Activated CD8-positive, alpha-beta T cell treated with anti-CD3 and anti-CD28 coated beads, Interleukin-2, amount 10 ng/mL, durations not matched to agents 7 days and 5 days (primary cell): ENCODE results near the gene ST6GALNAC3. TPM values are rescaled to one million over a fixed set of nuclear protein-coding genes. Genes with fewer than 3 reads are reported as not detected.

Source experiments
- ATAC-seq: fragments of 150-1000 bp; cut with Tn5 transposase; one replicate; pipeline ENCODE4 v1.10.0; 2021; ENCODE audit warnings: moderate library complexity
- CTCF ChIA-PET: fragments of 350-600 bp; sonication (Branson Sonifier 250); formaldehyde crosslinking; loops from one replicate; lab custom pipeline; 2021; ENCODE audit warnings: antibody characterized with exemption; lab: Charles Lee
- POLR2A ChIA-PET: fragments of 350-600 bp; sonication (Branson Sonifier 250); formaldehyde crosslinking; loops from one replicate; lab custom pipeline; 2021; ENCODE audit warnings: antibody characterized with exemption; lab: Charles Lee
- DNase-seq: peaks from one replicate; pipeline ENCODE4 v3.0.0-alpha.2; 2020
- H3K27ac Mint-ChIP-seq: one replicate; pipeline ENCODE4 v1.8.0; 2021; ENCODE audit warnings: mild to moderate bottlenecking, mixed read lengths
- H3K27me3 Mint-ChIP-seq: one replicate; pipeline ENCODE4 v1.8.0; 2021; ENCODE audit warnings: low read depth, mixed read lengths
- H3K36me3 Mint-ChIP-seq: one replicate; pipeline ENCODE4 v1.8.0; 2021; ENCODE audit warnings: low read depth, mixed read lengths
- H3K4me1 Mint-ChIP-seq: one replicate; pipeline ENCODE4 v1.8.0; 2021; ENCODE audit warnings: low read depth, mixed read lengths
- H3K4me3 Mint-ChIP-seq: one replicate; pipeline ENCODE4 v1.8.0; 2021; ENCODE audit warnings: mild to moderate bottlenecking, mixed read lengths
- H3K9me3 Mint-ChIP-seq: one replicate; pipeline ENCODE4 v1.8.0; 2022; ENCODE audit warnings: mixed read lengths; ENCODE audit not compliant: insufficient read depth
- total RNA-seq, 2 experiments: library from RNA; stranded (reverse); gene quantifications; one replicate each; pipeline ENCODE4 v1.2.3, GENCODE V29; 2021

The ST6GALNAC3 gene
- under 1 TPM in 1 of 2 experiments, not detected in 1; 0.50 TPM for total RNA-seq

DNA sequence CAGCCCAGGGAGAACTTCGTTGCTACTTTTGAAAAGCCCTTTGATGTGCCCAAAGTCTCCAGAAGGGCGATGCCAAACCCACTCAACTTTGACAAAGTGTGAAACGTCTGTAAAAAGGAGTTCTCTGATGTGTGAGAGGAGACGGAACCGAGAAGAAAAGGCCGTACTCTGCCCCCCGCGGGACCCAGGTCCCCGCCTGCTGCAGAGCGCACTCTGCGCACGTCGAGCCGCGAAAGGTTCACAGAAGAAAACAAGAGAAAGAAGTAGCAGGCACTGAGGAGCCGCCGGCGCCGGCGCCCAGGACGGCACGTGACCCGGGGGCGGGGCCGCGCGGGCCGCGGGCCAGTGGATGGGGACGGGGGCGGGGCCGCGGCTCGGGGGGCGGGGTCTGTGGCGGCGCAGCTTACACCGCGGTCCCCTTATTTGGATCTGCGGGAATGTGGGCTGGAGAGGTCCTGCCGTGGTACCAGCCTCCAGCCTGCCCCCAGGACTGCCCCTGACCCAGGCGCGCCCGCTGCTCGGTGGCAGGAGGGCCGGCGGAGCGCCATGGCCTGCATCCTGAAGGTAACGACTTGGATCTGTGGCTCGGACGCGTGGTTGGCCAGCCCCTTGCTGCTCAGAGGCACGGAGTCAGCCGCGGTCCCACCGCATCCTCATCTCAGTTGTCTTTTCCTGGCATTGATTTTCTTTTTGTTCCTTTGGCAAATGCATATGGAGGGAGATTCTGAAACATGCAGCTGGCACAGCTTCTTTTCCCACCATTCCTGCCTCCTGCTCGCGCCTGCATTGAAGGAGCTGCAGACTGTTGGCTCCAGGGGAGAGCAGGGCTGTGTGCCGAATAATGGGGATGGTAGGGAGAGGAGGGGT lies at the start of gene ST6GALNAC3:
ST6GALNAC3 (plus strand) TSS at position 426 of the 867 bp plus-strand sequence.
- POLR2A ChIA-PET = no interaction called here
- CTCF ChIA-PET = no interaction called here
- Mint-ChIP-seq H3K4me3 (peak within 1 kb of the TSS; percentile 80), H3K27me3 (peaks cover 14% of the 10 kb centered on the region), H3K27ac (peak within 1 kb of the TSS; percentile 41), H3K4me1 (peaks cover 14% of the 10 kb centered on the region), H3K9me3 (no peaks in the 10 kb centered on the region), H3K36me3 (no peaks in the 10 kb centered on the region)
- ATAC-seq = peak; percentile 97
- peak; percentile 77 for DNase-seq

DNA sequence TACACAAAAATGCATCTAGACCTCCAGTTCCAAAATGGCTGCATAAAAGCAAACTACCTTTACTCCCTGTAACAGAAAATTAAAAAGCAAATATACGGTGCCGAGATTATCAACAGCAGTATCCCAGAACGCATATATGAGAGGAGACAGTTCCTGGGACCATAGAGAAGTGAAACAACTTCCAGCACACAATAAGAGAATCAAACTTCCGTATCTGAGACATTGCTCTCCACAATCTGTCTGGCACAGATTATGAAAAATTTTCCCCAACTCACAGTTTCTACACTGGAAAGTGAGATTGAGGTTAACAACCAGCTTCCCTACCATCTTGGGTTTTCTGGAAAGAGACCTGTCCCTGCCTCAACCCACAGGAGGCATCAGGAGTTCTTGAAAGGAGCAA lies 47.2 kb upstream of the ST6GALNAC3 start:
- POLR2A ChIA-PET = no interaction called here

DNA sequence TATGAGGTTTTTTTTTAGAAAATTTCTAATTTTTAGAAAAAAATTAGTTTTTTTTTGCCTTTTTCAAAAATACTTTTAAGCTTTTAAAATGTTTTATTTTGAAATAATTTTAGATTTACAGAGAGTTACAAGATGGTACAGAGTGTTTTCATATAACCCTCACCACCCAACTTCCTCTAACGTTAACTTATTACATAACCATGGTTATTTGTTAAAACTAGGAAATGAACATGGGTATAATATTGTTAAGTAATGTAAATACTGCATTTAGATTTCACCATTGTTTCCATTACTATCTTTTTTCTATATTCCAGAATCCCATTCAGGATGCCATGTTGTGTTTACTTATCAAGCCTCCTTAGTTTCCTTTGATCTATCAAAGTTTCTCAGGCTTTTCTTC lies 45.2 kb upstream of the ST6GALNAC3 start:
- Mint-ChIP-seq H3K4me3 (no peak overlapping the region), H3K27ac (no peak overlapping the region), H3K4me1 (peaks cover 3% of the 10 kb centered on the region), H3K9me3 (no peaks in the 10 kb centered on the region), H3K27me3 (peaks cover 2% of the 10 kb centered on the region), H3K36me3 (no peaks in the 10 kb centered on the region)
- ChIA-PET POLR2A (no interaction called here), CTCF (no interaction called here)
- no peak for ATAC-seq
- DNase-seq = no peak

More for the DNA sequence above, 47.2 kb upstream of the ST6GALNAC3 start:
- no peak overlapping the region for H3K4me3 Mint-ChIP-seq
- H3K9me3 Mint-ChIP-seq = no peaks in the 10 kb centered on the region
- CTCF ChIA-PET = no interaction called here
- H3K27ac Mint-ChIP-seq = no peak overlapping the region
- DNase-seq = no peak
- ATAC-seq = no peak
- no peaks in the 10 kb centered on the region for H3K27me3 Mint-ChIP-seq
- H3K36me3 Mint-ChIP-seq = no peaks in the 10 kb centered on the region
- peaks cover 16% of the 10 kb centered on the region for H3K4me1 Mint-ChIP-seq

DNA sequence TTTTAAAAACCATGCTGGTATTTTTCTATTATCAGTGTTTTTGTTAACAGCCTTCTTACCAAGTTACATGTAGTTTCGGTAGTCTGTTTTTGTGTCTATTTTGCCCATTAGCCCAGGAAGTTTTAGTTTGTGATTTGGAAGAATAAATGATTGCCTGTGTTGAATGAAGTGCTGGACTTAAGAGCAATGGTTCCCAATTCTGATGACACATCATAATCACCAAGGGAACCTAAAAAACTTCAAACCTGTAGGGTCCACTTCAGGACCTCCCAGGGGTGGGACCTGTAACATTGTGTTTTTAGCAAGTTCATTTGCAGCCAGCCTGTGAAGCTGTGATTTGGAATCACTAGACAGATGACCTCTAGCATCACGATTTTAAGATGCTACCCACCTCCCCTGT lies 43.0 kb upstream of the ST6GALNAC3 start:
- Mint-ChIP-seq H3K9me3 (no peaks in the 10 kb centered on the region), H3K27me3 (peaks cover 4% of the 10 kb centered on the region), H3K27ac (no peak overlapping the region), H3K4me3 (no peak overlapping the region), H3K36me3 (no peaks in the 10 kb centered on the region), H3K4me1 (no peaks in the 10 kb centered on the region)
- ChIA-PET CTCF (no interaction called here), POLR2A (no interaction called here)
- ATAC-seq (no peak), DNase-seq (no peak)

DNA sequence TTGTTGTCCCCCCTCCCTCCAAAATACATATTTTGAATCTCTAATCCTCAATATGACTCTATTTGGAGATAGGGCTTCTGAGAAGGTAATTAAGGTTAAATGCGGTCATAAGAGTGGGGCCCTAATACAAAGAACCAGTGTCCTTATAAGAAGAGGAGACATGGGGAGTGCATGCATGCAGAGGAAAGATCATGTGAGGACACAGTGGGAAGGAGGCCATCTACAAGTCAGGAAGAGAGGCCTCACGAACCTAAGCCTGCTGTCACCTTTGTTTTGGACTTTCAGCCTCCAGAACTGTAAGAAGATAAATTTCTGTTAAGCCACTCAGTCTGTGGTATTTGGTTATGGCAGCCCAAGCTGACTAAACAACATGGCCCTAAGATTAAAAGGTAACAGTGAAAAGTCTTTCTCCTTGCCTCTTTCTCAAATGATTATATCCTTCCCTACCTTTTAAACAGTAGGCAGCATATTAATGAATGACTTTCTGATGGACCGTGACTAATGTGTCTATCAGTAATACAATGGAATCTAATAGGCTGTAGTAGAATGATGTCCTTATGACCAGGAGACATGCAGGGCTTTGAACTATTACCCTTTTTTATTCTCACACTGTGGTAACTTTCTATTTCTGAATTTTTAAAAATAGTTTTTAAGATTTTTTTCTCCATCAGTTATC lies 40.6 kb upstream of the ST6GALNAC3 start:
- DNase-seq (no peak), ATAC-seq (no peak)
- ChIA-PET POLR2A (no interaction called here), CTCF (no interaction called here)
- H3K27ac Mint-ChIP-seq = no peak overlapping the region
- H3K36me3 Mint-ChIP-seq = no peaks in the 10 kb centered on the region
- H3K9me3 Mint-ChIP-seq = no peaks in the 10 kb centered on the region
- peaks cover 11% of the 10 kb centered on the region for H3K27me3 Mint-ChIP-seq
- H3K4me3 Mint-ChIP-seq = no peak overlapping the region
- H3K4me1 Mint-ChIP-seq = no peaks in the 10 kb centered on the region

DNA sequence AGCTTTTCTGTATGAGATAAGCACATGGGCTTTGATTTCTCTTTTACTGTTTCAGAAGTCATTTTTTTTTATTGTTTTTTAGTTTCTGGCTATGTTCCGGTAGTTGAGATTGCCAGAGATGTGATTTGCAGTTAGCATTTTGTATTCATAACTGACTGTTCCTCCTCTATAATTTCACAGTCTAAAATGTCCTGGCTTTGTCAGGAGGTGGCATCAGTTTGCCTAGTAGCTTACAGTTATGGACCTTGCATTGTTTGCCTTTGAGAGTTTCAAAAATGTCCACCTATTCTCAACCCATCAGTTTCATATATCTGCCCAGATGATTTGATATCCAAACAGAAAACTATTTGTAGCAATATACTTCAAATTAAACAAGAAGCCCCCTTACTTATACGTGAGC lies 39.5 kb upstream of the ST6GALNAC3 start:
- no peaks in the 10 kb centered on the region for H3K9me3 Mint-ChIP-seq

DNA sequence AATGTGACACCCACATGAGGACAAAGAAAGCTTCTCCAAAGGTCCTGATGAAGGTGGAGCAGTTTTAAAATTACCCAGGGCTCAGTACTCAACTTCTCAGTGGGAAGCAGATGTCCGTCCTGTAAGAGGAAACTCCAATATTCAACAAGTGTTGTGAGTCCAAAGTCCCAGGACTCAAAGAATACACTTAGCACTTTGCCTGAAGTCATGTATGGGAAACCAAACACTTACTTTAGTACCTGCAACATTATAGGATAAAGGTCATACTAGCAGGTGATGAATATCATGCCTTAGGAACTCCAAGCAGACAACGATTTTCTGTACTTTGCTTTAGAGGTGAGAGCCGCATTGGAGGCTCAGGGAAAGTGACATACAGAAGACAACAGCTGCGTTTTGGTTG lies 37.2 kb upstream of the ST6GALNAC3 start:
- Mint-ChIP-seq H3K36me3 (no peaks in the 10 kb centered on the region), H3K4me1 (no peaks in the 10 kb centered on the region), H3K27ac (no peak overlapping the region), H3K4me3 (no peak overlapping the region), H3K27me3 (peaks cover 13% of the 10 kb centered on the region), H3K9me3 (no peaks in the 10 kb centered on the region)
- ATAC-seq = no peak
- DNase-seq = no peak
- ChIA-PET CTCF (interaction anchor here (1.5 kb wide), 1 partner anchor 117 kb away, joined by 4 read pairs; no protein-coding TSS in a partner anchor), POLR2A (no interaction called here)

More for the DNA sequence above, 39.5 kb upstream of the ST6GALNAC3 start:
- Mint-ChIP-seq H3K4me1 (no peaks in the 10 kb centered on the region), H3K36me3 (no peaks in the 10 kb centered on the region), H3K27ac (no peak overlapping the region), H3K27me3 (peaks cover 11% of the 10 kb centered on the region), H3K4me3 (no peak overlapping the region)
- no peak for DNase-seq
- ATAC-seq = no peak
- POLR2A ChIA-PET = no interaction called here
- CTCF ChIA-PET = interaction anchor here (0.7 to 1.2 kb wide), 4 partner anchors 10 to 43 kb away, joined by 3 to 4 read pairs (median 3); no protein-coding TSS in a partner anchor

DNA sequence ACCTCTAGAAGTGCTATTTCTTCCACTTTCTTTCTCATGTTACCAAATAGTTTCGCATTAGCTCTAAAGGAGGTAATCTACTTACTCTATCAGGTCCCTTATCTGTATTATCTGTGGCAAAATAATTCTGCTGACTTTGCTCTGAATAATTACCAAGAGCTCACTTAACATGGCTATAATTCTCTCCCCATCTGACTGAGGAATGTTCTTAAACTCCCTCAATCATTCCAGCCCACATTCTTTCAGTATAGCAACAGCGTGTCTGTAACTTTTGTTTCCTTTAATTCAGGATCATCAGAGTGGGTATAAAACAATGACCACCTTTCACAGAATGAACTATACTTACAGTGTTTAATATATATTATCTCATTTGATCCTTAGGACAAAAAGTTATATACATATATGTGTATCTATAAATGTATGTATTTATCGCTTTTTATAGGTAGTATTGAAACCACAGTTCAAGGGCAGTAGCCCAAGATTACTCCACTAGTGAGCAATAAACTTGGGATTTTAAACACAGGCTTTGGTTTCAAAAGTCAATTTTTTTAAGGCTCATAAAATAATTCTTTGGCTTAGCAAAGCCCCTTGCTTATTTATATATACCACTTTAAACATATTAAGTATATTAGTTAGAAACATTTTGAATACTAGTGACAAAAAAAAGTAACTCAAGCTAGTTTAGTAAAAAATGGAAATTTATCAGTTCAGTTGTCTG lies 36.1 kb upstream of the ST6GALNAC3 start:
- ChIA-PET CTCF (interaction anchor here (1.5 kb wide), 1 partner anchor 116 kb away, joined by 4 read pairs; no protein-coding TSS in a partner anchor), POLR2A (no interaction called here)
- Mint-ChIP-seq H3K27ac (no peak overlapping the region), H3K27me3 (peaks cover 11% of the 10 kb centered on the region), H3K9me3 (no peaks in the 10 kb centered on the region), H3K4me3 (no peak overlapping the region), H3K36me3 (no peaks in the 10 kb centered on the region), H3K4me1 (no peaks in the 10 kb centered on the region)
- no peak for ATAC-seq
- DNase-seq = no peak

DNA sequence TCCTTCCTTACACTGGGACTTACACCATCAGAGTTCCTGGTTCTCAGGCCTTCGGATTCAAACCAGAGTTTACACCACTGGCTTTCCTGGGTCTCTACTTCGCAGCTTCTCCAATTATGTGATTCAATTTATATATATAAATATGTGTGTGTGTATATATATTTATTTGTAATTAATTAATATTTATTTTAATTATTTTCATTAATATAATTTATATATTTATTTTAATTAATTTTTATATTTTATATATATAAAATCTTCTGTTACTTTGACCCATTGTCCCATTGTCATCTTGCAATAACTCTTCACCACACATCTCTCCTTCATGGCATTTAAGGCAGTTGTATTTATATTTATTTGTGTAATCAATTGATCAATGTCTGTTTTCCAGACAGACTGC lies 28.4 kb upstream of the ST6GALNAC3 start:
- Mint-ChIP-seq H3K36me3 (no peaks in the 10 kb centered on the region), H3K27ac (no peak overlapping the region), H3K4me3 (no peak overlapping the region), H3K9me3 (no peaks in the 10 kb centered on the region), H3K27me3 (peaks cover 9% of the 10 kb centered on the region), H3K4me1 (no peaks in the 10 kb centered on the region)
- ChIA-PET POLR2A (no interaction called here), CTCF (no interaction called here)
- no peak for ATAC-seq
- no peak for DNase-seq

DNA sequence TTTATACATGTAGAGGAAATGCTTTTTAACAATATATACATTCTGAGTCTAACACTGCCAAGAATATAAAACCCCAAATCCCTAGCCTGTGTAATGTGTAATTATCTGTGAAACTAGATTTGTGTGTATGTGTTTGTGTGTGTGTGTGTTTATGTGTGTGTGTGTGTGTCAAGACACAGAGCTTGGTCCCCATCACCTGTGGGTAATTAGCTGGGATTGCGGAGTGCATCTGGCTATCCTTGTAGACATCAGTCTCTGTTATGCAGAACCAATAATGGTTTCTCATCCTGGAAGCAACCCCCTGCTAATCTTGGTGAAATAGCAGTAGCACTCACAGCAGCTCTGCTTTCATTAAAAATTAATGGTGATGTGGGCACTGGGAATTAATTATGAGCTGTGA lies 26.3 kb upstream of the ST6GALNAC3 start:
- Mint-ChIP-seq H3K9me3 (no peaks in the 10 kb centered on the region), H3K4me1 (peaks cover 7% of the 10 kb centered on the region), H3K27me3 (peaks cover 8% of the 10 kb centered on the region), H3K36me3 (no peaks in the 10 kb centered on the region), H3K4me3 (no peak overlapping the region), H3K27ac (no peak overlapping the region)
- POLR2A ChIA-PET = no interaction called here
- ATAC-seq (no peak), DNase-seq (no peak)
- CTCF ChIA-PET = no interaction called here

DNA sequence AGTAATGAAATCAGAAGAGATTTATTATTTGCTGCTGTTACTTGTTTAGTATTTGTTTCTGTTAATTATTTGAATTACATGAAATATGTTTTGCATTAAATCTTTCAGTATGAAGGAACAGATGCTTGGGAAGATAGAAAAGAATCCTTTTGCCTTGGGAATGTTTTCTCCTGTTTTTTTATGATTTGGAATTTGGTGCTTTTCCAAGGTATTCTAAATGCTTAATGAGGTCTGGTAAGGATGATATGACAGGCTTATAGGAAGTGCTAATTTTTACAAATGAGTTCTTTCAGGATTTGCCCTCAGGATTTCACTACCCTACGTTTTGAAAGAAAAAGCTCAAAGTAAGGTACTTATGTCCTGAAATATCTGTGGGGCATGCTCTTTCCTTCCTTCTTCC lies 25.6 kb upstream of the ST6GALNAC3 start:
- POLR2A ChIA-PET = no interaction called here
- no peak overlapping the region for H3K27ac Mint-ChIP-seq
- CTCF ChIA-PET = no interaction called here
- H3K4me1 Mint-ChIP-seq = peaks cover 12% of the 10 kb centered on the region
- H3K4me3 Mint-ChIP-seq = no peak overlapping the region
- ATAC-seq = no peak
- DNase-seq = no peak
- H3K9me3 Mint-ChIP-seq = no peaks in the 10 kb centered on the region
- no peaks in the 10 kb centered on the region for H3K36me3 Mint-ChIP-seq
- H3K27me3 Mint-ChIP-seq = peaks cover 8% of the 10 kb centered on the region
